ENCODE data around the gene PGA3.
"Not testable (repeated sequence)": the region's sequence is repeated elsewhere in the genome, so short reads cannot be mapped to it uniquely, and the experiment has no call there.

GRCh38 chr11:61213711-61214324 is 10.5 kb downstream of the PGA3 start:
- not testable (repeated sequence) for TF ChIP-seq CTCF (IDR thresholded peaks at IDR 0.05); ZFX (IDR thresholded peaks at IDR 0.05; ENCODE audit: borderline replicate concordance)
